ENCODE results near the gene MEPE.

The MEPE gene

GRCh38 chr4:87856816-87857215 lies 24.0 kb downstream of the MEPE start:
- no peaks in the 10 kb centered on the region for H3K27me3 ChIP-seq
- H3K9me3 ChIP-seq, result no peaks in the 10 kb centered on the region
- intact Hi-C loops (cut with DNase I; ENCODE audit: low total_unique reads), result loop anchor here (5.0 kb wide), 1 partner anchor 115 kb away; no protein-coding TSS in a partner anchor
- no peak for TF ChIP-seq CTCF (IDR thresholded peaks at IDR 0.05)
- no peaks in the 10 kb centered on the region for H3K4me1 ChIP-seq
- DNase-seq, result no peak
- H3K36me3 ChIP-seq, result no peaks in the 10 kb centered on the region
- H3K4me3 ChIP-seq, result no peak overlapping the region
- H3K27ac ChIP-seq, result no peak overlapping the region

GRCh38 chr4:87857789-87858188 lies 25.0 kb downstream of the MEPE start:
- Histone ChIP-seq H3K27ac (no peak overlapping the region), H3K4me1 (no peaks in the 10 kb centered on the region), H3K36me3 (no peaks in the 10 kb centered on the region), H3K27me3 (no peaks in the 10 kb centered on the region), H3K9me3 (no peaks in the 10 kb centered on the region), H3K4me3 (no peak overlapping the region)
- intact Hi-C loops (cut with DNase I; ENCODE audit: low total_unique reads), result loop anchor here (5.0 kb wide), 1 partner anchor 115 kb away; no protein-coding TSS in a partner anchor
- no peak for DNase-seq
- TF ChIP-seq CTCF (IDR thresholded peaks at IDR 0.05), result no peak

- Histone ChIP-seq H3K9me3 (no peaks in the 10 kb centered on the region), H3K27ac (no peak overlapping the region), H3K4me3 (no peak overlapping the region), H3K4me1 (no peaks in the 10 kb centered on the region), H3K27me3 (no peaks in the 10 kb centered on the region), H3K36me3 (no peaks in the 10 kb centered on the region)
- intact Hi-C loops (cut with DNase I; ENCODE audit: low total_unique reads), result no loop called here
- no peak for DNase-seq
- TF ChIP-seq CTCF (IDR thresholded peaks at IDR 0.05), result no peak
Observed at GRCh38 chr4:87862236-87862635, 29.5 kb downstream of the MEPE start.

GRCh38 chr4:87863486-87863885 lies 30.7 kb downstream of the MEPE start:
- Histone ChIP-seq H3K27ac (no peak overlapping the region), H3K9me3 (no peaks in the 10 kb centered on the region), H3K36me3 (no peaks in the 10 kb centered on the region), H3K27me3 (no peaks in the 10 kb centered on the region), H3K4me3 (no peak overlapping the region), H3K4me1 (no peaks in the 10 kb centered on the region)
- TF ChIP-seq CTCF (IDR thresholded peaks at IDR 0.05), result no peak
- no peak for DNase-seq
- intact Hi-C loops (cut with DNase I; ENCODE audit: low total_unique reads), result no loop called here

GRCh38 chr4:87864321-87864720 lies 31.6 kb downstream of the MEPE start:
- intact Hi-C loops (cut with DNase I; ENCODE audit: low total_unique reads), result no loop called here
- DNase-seq, result no peak
- Histone ChIP-seq H3K4me3 (no peak overlapping the region), H3K27me3 (no peaks in the 10 kb centered on the region), H3K9me3 (no peaks in the 10 kb centered on the region), H3K27ac (no peak overlapping the region), H3K36me3 (no peaks in the 10 kb centered on the region), H3K4me1 (no peaks in the 10 kb centered on the region)
- no peak for TF ChIP-seq CTCF (IDR thresholded peaks at IDR 0.05)

- no peak overlapping the region for H3K27ac ChIP-seq
Observed at GRCh38 chr4:87865288-87865687, 32.5 kb downstream of the MEPE start.

More at GRCh38 chr4:87865288-87865687, 32.5 kb downstream of the MEPE start:
- Histone ChIP-seq H3K4me3 (no peak overlapping the region), H3K9me3 (no peaks in the 10 kb centered on the region), H3K4me1 (no peaks in the 10 kb centered on the region), H3K36me3 (no peaks in the 10 kb centered on the region), H3K27me3 (no peaks in the 10 kb centered on the region)
- TF ChIP-seq CTCF (IDR thresholded peaks at IDR 0.05), result no peak
- intact Hi-C loops (cut with DNase I; ENCODE audit: low total_unique reads), result no loop called here
- no peak for DNase-seq

Data from tibial artery (tissue), 4 donors.